Activated T-cell treated with anti-CD3 and anti-CD28 coated beads, Interleukin-2, amount 50 U/mL, for 4 hours (primary cell): ENCODE results near the gene AXL. TPM values are rescaled to one million over a fixed set of nuclear protein-coding genes. Genes with fewer than 3 reads are reported as not detected.
"Not testable (repeated sequence)": the region's sequence is repeated elsewhere in the genome, so short reads cannot be mapped to it uniquely, and the experiment has no call there.

Source experiments
- ATAC-seq, 2 donors: fragments of 200-7000 bp; cut with Tn5 transposase; one replicate each; pipeline ENCODE4 v1.10.0; 2021
- DNase-seq: peaks from one replicate; pipeline ENCODE4 v3.0.0-alpha.2; 2020
- H3K27me3 Mint-ChIP-seq: one replicate; pipeline ENCODE4 v1.8.0; 2021; ENCODE audit warnings: low read depth, mixed read lengths
- H3K36me3 Mint-ChIP-seq: one replicate; pipeline ENCODE4 v1.8.0; 2022; ENCODE audit warnings: mixed read lengths; ENCODE audit not compliant: insufficient read depth
- H3K4me1 Mint-ChIP-seq: one replicate; pipeline ENCODE4 v1.8.0; 2021; ENCODE audit warnings: low read depth, mixed read lengths
- H3K4me3 Mint-ChIP-seq: one replicate; pipeline ENCODE4 v1.8.0; 2021; ENCODE audit warnings: mild to moderate bottlenecking, moderate library complexity, mixed read lengths
- H3K9me3 Mint-ChIP-seq: one replicate; pipeline ENCODE4 v1.8.0; 2021; ENCODE audit warnings: mixed read lengths
- total RNA-seq, 3 donors: library from RNA; stranded (reverse); gene quantifications; one replicate each; pipeline ENCODE4 v1.2.1, GENCODE V29; 2021

Gene AXL
- total RNA-seq, 3 donors from 2014 or later, result 0.08 to 0.40 (median 0.30) TPM

GRCh38 chr19:41195675-41196497 is 23.1 kb upstream of the AXL start:
- no peak for ATAC-seq
- H3K4me1 Mint-ChIP-seq, result peaks cover 11% of the 10 kb centered on the region
- H3K4me3 Mint-ChIP-seq, result no peak overlapping the region
- H3K27me3 Mint-ChIP-seq, result peaks cover 46% of the 10 kb centered on the region
- no peaks in the 10 kb centered on the region for H3K36me3 Mint-ChIP-seq
- DNase-seq, result no peak
- H3K9me3 Mint-ChIP-seq, result no peaks in the 10 kb centered on the region

DNA sequence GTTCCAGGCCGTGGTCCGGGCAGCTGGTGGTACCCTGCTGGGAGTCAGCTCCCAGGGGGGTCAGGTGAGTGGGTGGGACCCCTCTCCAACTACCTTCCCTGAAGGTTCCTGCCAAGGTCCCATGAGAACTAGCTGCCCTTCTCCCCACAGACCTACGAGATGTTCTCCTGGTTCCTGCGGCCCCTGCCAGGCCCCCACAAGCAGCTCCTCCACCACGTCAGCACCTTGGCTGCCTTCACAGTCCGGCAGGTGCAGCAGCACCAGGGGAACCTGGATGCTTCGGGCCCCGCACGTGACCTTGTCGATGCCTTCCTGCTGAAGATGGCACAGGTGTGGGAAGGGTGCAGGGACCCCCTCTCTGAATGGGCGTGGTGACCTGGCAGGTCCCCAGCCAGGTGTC is 20.5 kb upstream of the AXL start:
- no peaks in the 10 kb centered on the region for H3K9me3 Mint-ChIP-seq
- H3K27me3 Mint-ChIP-seq, result peaks cover 27% of the 10 kb centered on the region
- ATAC-seq (no peak), DNase-seq (no peak)
- H3K36me3 Mint-ChIP-seq, result no peaks in the 10 kb centered on the region
- H3K4me1 Mint-ChIP-seq, result peaks cover 5% of the 10 kb centered on the region
- no peak overlapping the region for H3K4me3 Mint-ChIP-seq

GRCh38 chr19:41203371-41203770 is 15.7 kb upstream of the AXL start:
- no peak overlapping the region for H3K4me3 Mint-ChIP-seq
- no peaks in the 10 kb centered on the region for H3K9me3 Mint-ChIP-seq

GRCh38 chr19:41204338-41204737 is 14.7 kb upstream of the AXL start:
- H3K27me3 Mint-ChIP-seq, H3K9me3 Mint-ChIP-seq, H3K4me1 Mint-ChIP-seq, H3K4me3 Mint-ChIP-seq, H3K36me3 Mint-ChIP-seq: not testable (repeated sequence)
- ATAC-seq, result peak; percentile 99
- peak; percentile 83 for DNase-seq

More at GRCh38 chr19:41203371-41203770, 15.7 kb upstream of the AXL start:
- no peak for DNase-seq
- peaks cover 10% of the 10 kb centered on the region for H3K4me1 Mint-ChIP-seq
- no peak for ATAC-seq
- H3K27me3 Mint-ChIP-seq, result peaks cover 5% of the 10 kb centered on the region
- no peaks in the 10 kb centered on the region for H3K36me3 Mint-ChIP-seq

GRCh38 chr19:41205995-41206394 is 13.0 kb upstream of the AXL start:
- ATAC-seq (no peak), DNase-seq (no peak)
- Mint-ChIP-seq H3K9me3 (no peaks in the 10 kb centered on the region), H3K27me3 (no peaks in the 10 kb centered on the region), H3K36me3 (no peaks in the 10 kb centered on the region), H3K4me1 (peaks cover 10% of the 10 kb centered on the region), H3K4me3 (no peak overlapping the region)

DNA sequence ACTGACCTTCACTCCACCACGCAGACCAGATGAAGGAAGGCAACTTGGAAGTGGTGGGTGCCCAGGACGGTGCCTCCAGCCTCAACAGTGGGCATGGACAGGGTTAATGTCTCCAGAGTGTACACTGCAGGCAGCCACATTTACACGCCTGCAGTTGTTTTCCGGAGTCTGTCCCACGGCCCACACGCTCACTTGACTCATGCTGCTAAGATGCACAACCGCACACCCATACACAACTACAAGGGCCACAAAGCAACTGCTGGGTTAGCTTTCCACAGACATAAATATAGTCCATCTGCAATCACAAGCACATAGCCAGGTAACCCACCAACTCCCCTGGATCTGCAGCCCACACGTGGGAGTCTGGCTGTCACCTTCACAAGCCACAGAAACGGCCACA is 12.6 kb upstream of the AXL start:
- no peaks in the 10 kb centered on the region for H3K36me3 Mint-ChIP-seq
- ATAC-seq, result no peak
- H3K4me1 Mint-ChIP-seq, result peaks cover 10% of the 10 kb centered on the region
- H3K9me3 Mint-ChIP-seq, result no peaks in the 10 kb centered on the region
- no peaks in the 10 kb centered on the region for H3K27me3 Mint-ChIP-seq
- DNase-seq, result no peak
- no peak overlapping the region for H3K4me3 Mint-ChIP-seq

GRCh38 chr19:41206926-41207750 is 11.9 kb upstream of the AXL start:
- H3K4me3 Mint-ChIP-seq, result no peak overlapping the region
- H3K27me3 Mint-ChIP-seq, result no peaks in the 10 kb centered on the region
- H3K4me1 Mint-ChIP-seq, result peaks cover 10% of the 10 kb centered on the region
- no peaks in the 10 kb centered on the region for H3K36me3 Mint-ChIP-seq
- no peak for DNase-seq
- no peaks in the 10 kb centered on the region for H3K9me3 Mint-ChIP-seq
- ATAC-seq, result no peak

DNA sequence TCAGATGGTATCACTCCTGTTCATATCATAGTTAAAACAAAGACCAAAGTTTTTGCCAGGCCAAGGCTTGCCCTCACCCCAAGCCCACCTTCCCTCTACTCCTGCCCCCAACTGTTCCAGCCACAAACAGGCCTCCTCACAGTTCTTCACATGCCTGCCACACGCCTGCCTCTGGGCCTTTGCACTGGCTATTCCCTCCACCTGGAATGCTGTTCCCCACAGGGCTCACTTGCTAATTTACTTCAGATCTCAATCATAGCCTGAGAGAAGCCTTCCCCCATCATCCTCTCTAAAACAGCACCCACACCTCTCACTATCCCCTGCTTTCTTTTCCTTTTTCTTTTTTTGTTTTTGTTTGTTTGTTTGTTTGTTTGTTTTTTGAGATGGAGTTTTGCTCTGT is 4.9 kb upstream of the AXL start:
- Mint-ChIP-seq H3K4me1 (no peaks in the 10 kb centered on the region), H3K36me3 (no peaks in the 10 kb centered on the region), H3K9me3 (no peaks in the 10 kb centered on the region), H3K4me3 (no peak overlapping the region), H3K27me3 (peaks cover 16% of the 10 kb centered on the region)
- DNase-seq, result no peak
- ATAC-seq, result no peak

- DNase-seq (no peak), ATAC-seq (no peak)
- Mint-ChIP-seq H3K4me1 (no peaks in the 10 kb centered on the region), H3K36me3 (no peaks in the 10 kb centered on the region), H3K4me3 (no peak overlapping the region), H3K9me3 (no peaks in the 10 kb centered on the region), H3K27me3 (peaks cover 40% of the 10 kb centered on the region)
Measured at GRCh38 chr19:41217741-41218140, 1.3 kb upstream of the AXL start.

- Mint-ChIP-seq H3K9me3 (no peaks in the 10 kb centered on the region), H3K4me3 (no peak overlapping the region), H3K4me1 (peaks cover 2% of the 10 kb centered on the region), H3K36me3 (no peaks in the 10 kb centered on the region), H3K27me3 (peaks cover 40% of the 10 kb centered on the region)
- DNase-seq, result no peak
- ATAC-seq, result no peak
Measured at GRCh38 chr19:41218249-41218614, 791 bp upstream of the AXL start.

DNA sequence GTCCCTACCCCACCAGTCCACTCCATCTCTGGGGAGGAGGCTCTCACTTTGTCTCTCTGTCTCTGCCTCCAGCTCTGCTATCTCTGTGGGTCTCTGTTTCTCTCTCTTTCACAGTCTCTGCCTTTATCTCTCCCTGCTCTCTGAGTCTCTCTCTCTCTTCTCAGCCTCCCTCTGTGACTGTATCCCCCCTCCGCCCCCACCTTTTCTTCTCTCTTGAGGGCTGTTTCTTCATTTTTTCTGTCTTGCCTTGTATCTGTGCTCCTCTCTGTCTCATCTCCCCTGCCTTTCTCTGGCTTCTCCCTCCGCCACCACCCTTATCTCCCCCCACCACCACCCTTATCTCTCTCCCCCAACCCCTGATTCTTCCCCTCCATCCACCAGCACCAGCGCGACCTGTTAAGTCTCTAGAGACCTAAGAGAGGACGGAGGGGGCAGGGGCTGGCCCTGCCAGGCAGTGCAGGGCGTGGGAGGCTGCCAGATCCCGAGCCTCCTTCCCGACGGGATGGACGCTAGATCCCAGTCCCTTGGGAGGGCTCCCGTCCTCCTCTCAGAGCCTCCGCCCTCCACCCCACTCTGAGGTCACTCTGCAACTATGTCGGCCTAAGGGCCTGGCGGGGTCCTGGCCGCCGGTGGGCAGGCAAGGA is 1.0 kb downstream of the AXL start:
- Mint-ChIP-seq H3K4me3 (no peak overlapping the region), H3K9me3 (no peaks in the 10 kb centered on the region), H3K36me3 (no peaks in the 10 kb centered on the region), H3K4me1 (peaks cover 9% of the 10 kb centered on the region), H3K27me3 (peaks cover 42% of the 10 kb centered on the region)
- DNase-seq (no peak), ATAC-seq (peak in 1 of 2 donors; percentile 33)

DNA sequence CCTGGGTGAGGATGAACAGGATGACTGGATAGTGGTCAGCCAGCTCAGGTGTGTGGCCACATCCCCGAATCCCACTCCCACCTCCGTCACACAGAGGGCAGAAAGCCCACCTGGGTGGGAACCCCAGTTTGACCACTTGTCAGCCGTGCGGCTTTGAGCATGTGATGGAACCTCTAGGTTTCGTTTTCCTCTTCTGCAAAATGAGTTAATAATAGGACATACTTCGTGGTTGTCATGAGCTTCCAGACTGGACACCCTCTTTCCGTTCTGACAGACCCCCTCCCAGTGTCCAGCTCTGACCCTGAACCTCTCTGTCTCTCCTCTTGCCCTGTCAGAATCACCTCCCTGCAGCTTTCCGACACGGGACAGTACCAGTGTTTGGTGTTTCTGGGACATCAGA is 1.8 kb downstream of the AXL start:
- ATAC-seq, result no peak
- Mint-ChIP-seq H3K4me1 (peaks cover 17% of the 10 kb centered on the region), H3K36me3 (no peaks in the 10 kb centered on the region), H3K27me3 (peaks cover 42% of the 10 kb centered on the region), H3K4me3 (no peak overlapping the region), H3K9me3 (no peaks in the 10 kb centered on the region)
- no peak for DNase-seq

DNA sequence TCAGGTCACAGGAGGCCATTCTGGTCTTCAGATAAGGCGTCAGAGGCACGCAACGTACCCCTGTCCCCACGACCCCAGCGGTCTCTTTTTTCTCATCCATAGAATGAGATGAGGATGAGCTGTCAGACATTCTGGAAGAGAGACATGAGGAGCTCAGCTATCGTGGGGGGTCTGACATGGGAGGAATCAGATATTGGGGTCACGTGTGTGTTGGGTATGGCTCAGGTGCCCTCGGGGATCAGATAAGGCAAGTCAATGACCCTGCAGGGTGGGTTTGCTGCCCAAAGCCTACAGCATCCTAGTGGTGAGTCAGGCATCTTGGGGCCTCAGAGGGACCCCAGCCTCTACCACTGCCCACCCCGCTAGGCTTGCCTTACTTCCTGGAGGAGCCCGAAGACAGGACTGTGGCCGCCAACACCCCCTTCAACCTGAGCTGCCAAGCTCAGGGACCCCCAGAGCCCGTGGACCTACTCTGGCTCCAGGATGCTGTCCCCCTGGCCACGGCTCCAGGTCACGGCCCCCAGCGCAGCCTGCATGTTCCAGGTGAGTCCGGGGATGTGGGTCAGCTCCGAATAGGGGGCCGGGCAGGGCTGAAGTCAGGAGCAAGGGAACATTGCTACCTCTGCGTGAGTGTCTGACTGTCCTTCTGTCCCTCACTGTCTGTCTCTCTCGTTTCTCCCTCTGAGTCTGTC is 2.6 kb downstream of the AXL start:
- H3K9me3 Mint-ChIP-seq, result no peaks in the 10 kb centered on the region
- no peak overlapping the region for H3K4me3 Mint-ChIP-seq
- DNase-seq (no peak), ATAC-seq (no peak)
- H3K27me3 Mint-ChIP-seq, result peaks cover 44% of the 10 kb centered on the region
- H3K36me3 Mint-ChIP-seq, result no peaks in the 10 kb centered on the region
- peaks cover 21% of the 10 kb centered on the region for H3K4me1 Mint-ChIP-seq

- DNase-seq (no peak), ATAC-seq (no peak)
- peaks cover 39% of the 10 kb centered on the region for H3K27me3 Mint-ChIP-seq
- H3K9me3 Mint-ChIP-seq, result no peaks in the 10 kb centered on the region
- no peak overlapping the region for H3K4me3 Mint-ChIP-seq
- no peaks in the 10 kb centered on the region for H3K36me3 Mint-ChIP-seq
- H3K4me1 Mint-ChIP-seq, result peaks cover 27% of the 10 kb centered on the region
Measured at GRCh38 chr19:41222240-41222639, 3.2 kb downstream of the AXL start.
